DOHH2 (cell line): ENCODE data around the gene HSPA1L.

Source experiments
- H3F3A ChIP-seq: fragments of 200-600 bp; sonication (generic), shearing (Covaris generic); 2 replicates; pipeline ENCODE4 v1.6.0; 2016; ENCODE audit warnings: antibody characterized with exemption, mild to moderate bottlenecking; ENCODE audit not compliant: control insufficient read depth, insufficient read depth
- H3K27ac ChIP-seq: fragments of 200-600 bp; sonication (generic); 2 replicates; pipeline ENCODE4 v1.5.1; 2014; ENCODE audit warnings: low read depth, mild to moderate bottlenecking, low read length, moderate library complexity
- H3K27me3 ChIP-seq: fragments of 200-600 bp; sonication (generic); 2 replicates; pipeline ENCODE4 v1.6.1; 2014; ENCODE audit warnings: mild to moderate bottlenecking, low read length, mixed read lengths; ENCODE audit not compliant: control insufficient read depth
- H3K36me3 ChIP-seq: fragments of 200-600 bp; sonication (generic); 2 replicates; pipeline ENCODE4 v1.6.1; 2014; ENCODE audit warnings: mild to moderate bottlenecking, low read length, moderate library complexity, mixed read lengths; ENCODE audit not compliant: control insufficient read depth
- H3K4me1 ChIP-seq: fragments of 200-600 bp; sonication (generic); 2 replicates; pipeline ENCODE4 v1.6.1; 2014; ENCODE audit warnings: mild to moderate bottlenecking, low read length, mixed read lengths; ENCODE audit not compliant: control insufficient read depth
- H3K4me2 ChIP-seq: fragments of 200-600 bp; sonication (generic); 2 replicates; pipeline ENCODE4 v1.6.0; 2014; ENCODE audit warnings: mild to moderate bottlenecking, low read length, moderate library complexity
- H3K4me3 ChIP-seq: fragments of 200-600 bp; sonication (generic); 2 replicates; pipeline ENCODE4 v1.5.1; 2014; ENCODE audit warnings: mild to moderate bottlenecking, low read length, mixed read lengths
- H3K79me2 ChIP-seq: fragments of 200-600 bp; sonication (generic); 2 replicates; pipeline ENCODE4 v1.6.1; 2014; ENCODE audit warnings: mild to moderate bottlenecking, low read length, mixed read lengths; ENCODE audit not compliant: control insufficient read depth
- H3K9me2 ChIP-seq: fragments of 200-600 bp; sonication (generic); replicated peaks from 2 replicates; pipeline ENCODE4 v1.6.1; 2014; ENCODE audit warnings: mild to moderate bottlenecking, low read length, mixed read lengths; ENCODE audit not compliant: control insufficient read depth
- H3K9me3 ChIP-seq: fragments of 200-600 bp; sonication (generic); 2 replicates; pipeline ENCODE4 v1.6.1; 2014; ENCODE audit warnings: antibody characterized with exemption, low read length, mixed read lengths; ENCODE audit not compliant: control insufficient read depth, insufficient read depth
- H4K20me1 ChIP-seq: fragments of 200-600 bp; sonication (generic); 2 replicates; pipeline ENCODE4 v1.6.0; 2014; ENCODE audit warnings: low read depth, mild to moderate bottlenecking, antibody characterized with exemption, low read length, moderate library complexity; ENCODE audit not compliant: control insufficient read depth, insufficient read depth
- CTCF ChIP-seq: fragments of 200-600 bp; sonication (generic); IDR thresholded peaks from one replicate; pipeline ENCODE4 v1.5.1; 2014; ENCODE audit warnings: antibody characterized with exemption, mild to moderate bottlenecking, low read depth, low read length; ENCODE audit not compliant: poor library complexity, severe bottlenecking
- EZH2phosphoT487 ChIP-seq: fragments of 200-600 bp; sonication (generic); IDR thresholded peaks from 2 replicates; pipeline ENCODE4 v1.6.1; 2017; ENCODE audit warnings: borderline replicate concordance, mild to moderate bottlenecking, antibody characterized with exemption, low read length, moderate library complexity, mixed read lengths

HSPA1L gene

DNA sequence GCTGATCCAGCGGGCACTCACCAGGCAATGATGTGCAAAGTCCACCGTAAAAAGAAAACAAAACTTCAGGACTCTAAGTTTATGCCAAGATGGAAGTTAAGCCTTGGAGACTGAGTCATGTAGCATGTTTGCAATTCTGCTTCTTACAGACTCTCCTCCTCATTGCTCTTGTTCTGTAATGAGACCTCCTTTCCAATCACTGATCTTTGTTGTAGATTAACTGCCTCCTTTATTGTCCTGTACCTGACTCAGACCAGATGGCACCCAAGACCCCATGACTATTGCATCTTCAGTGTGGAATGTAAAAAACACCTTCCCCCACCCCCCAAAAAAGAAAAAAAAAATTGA is 36.4 kb upstream of the HSPA1L start:
- H3K9me2 ChIP-seq = no peaks in the 10 kb centered on the region
- no peaks in the 10 kb centered on the region for H4K20me1 ChIP-seq
- no peaks in the 10 kb centered on the region for H3K36me3 ChIP-seq
- no peaks in the 10 kb centered on the region for H3K4me1 ChIP-seq
- H3F3A ChIP-seq = peaks cover 12% of the 10 kb centered on the region; the same call in 1 of the 2 replicates
- H3K79me2 ChIP-seq = no peaks in the 10 kb centered on the region
- no peak overlapping the region for H3K27ac ChIP-seq
- H3K4me2 ChIP-seq = no peak overlapping the region
- H3K27me3 ChIP-seq = no peaks in the 10 kb centered on the region
- TF ChIP-seq CTCF (no peak), EZH2phosphoT487 (no peak)
- H3K9me3 ChIP-seq = peaks cover 4% of the 10 kb centered on the region; the same call in 1 of the 2 replicates
- H3K4me3 ChIP-seq = no peak overlapping the region

- Histone ChIP-seq H3K4me1 (no peaks in the 10 kb centered on the region), H3F3A (peaks cover 13% of the 10 kb centered on the region; the same call in 1 of the 2 replicates), H3K79me2 (no peaks in the 10 kb centered on the region), H3K27me3 (no peaks in the 10 kb centered on the region), H3K27ac (no peak overlapping the region), H4K20me1 (no peaks in the 10 kb centered on the region), H3K9me3 (peaks cover 4% of the 10 kb centered on the region; the same call in 1 of the 2 replicates), H3K4me3 (no peak overlapping the region), H3K9me2 (no peaks in the 10 kb centered on the region), H3K36me3 (no peaks in the 10 kb centered on the region), H3K4me2 (no peak overlapping the region)
- no peak for TF ChIP-seq EZH2phosphoT487
- TF ChIP-seq CTCF = no peak
Observed at GRCh38 chr6:31850765-31851484, 35.8 kb upstream of the HSPA1L start.

DNA sequence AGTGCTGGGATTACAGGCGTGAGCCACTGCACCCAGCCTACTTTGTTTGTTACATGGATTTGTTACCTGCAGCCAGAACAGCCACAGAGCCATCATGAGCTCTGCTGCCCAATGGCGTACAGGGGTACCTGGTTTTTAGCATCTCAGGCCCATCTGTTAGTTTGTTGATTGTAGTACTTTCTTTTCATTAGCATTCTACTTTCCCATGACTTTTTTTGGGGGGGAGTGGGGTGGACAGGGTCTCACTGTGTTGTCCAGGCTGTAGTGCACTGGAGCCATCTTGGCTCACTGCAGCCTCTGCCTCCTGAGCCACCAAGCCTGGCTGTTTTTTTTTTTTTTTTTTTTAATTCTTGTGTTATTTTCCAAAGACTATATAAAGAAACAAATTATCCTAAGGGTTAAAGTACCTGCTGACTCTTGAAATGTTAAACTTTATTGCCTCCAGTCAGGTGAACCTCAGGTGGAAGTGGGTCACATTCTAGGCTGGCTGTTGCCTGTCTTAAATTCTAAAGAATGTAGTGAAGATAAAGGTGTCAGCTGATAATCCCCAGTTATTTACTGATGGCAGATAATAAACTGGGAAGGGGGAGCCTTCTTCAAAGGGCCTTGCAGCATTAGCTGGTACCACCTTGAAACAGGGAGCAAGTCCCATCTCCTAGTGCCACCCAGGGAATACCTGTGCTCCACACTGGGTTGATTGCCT is 32.3 kb upstream of the HSPA1L start:
- H3K27me3 ChIP-seq = no peaks in the 10 kb centered on the region
- H3K9me2 ChIP-seq = no peaks in the 10 kb centered on the region
- H3K4me1 ChIP-seq = no peaks in the 10 kb centered on the region
- H3K27ac ChIP-seq = no peak overlapping the region
- no peak for TF ChIP-seq CTCF
- no peak for TF ChIP-seq EZH2phosphoT487
- no peaks in the 10 kb centered on the region for H3K79me2 ChIP-seq
- H3K9me3 ChIP-seq = no peaks in the 10 kb centered on the region; the same call in 1 of the 2 replicates
- H3K36me3 ChIP-seq = peaks cover 5% of the 10 kb centered on the region; the same call in 1 of the 2 replicates
- no peak overlapping the region for H3K4me3 ChIP-seq
- peaks cover 37% of the 10 kb centered on the region for H3F3A ChIP-seq
- H3K4me2 ChIP-seq = no peak overlapping the region
- no peaks in the 10 kb centered on the region for H4K20me1 ChIP-seq
